Measurements from ENCODE around the gene TTC9C. TPM values are rescaled to one million over a fixed set of nuclear protein-coding genes. Genes with fewer than 3 reads are reported as not detected.
"Not testable (repeated sequence)": the region's sequence is repeated elsewhere in the genome, so short reads cannot be mapped to it uniquely, and the experiment has no call there.

TTC9C gene
- total RNA-seq, 1 donor from 2014 or later: 36.4 TPM

- DNase-seq (ENCODE audit: low spot score): no peak
- H3K27me3 Mint-ChIP-seq (ENCODE audit: insufficient read depth): no peaks in the 10 kb centered on the region
- H3K4me3 Mint-ChIP-seq: no peak overlapping the region
- intact Hi-C loops (cut with micrococcal nuclease): no loop called here
- H3K36me3 Mint-ChIP-seq (ENCODE audit: low read depth): peaks cover 73% of the 10 kb centered on the region
- H3K4me1 Mint-ChIP-seq (ENCODE audit: low read depth): peaks cover 77% of the 10 kb centered on the region
- H3K27ac Mint-ChIP-seq: peak overlapping the region; percentile 83
- H3K9me3 Mint-ChIP-seq: no peaks in the 10 kb centered on the region
Observed at GRCh38 chr11:62715150-62716130, 12.8 kb upstream of the TTC9C start.

GRCh38 chr11:62716206-62716605 lies 12.1 kb upstream of the TTC9C start:
- no peaks in the 10 kb centered on the region for H3K27me3 Mint-ChIP-seq (ENCODE audit: insufficient read depth)
- peaks cover 74% of the 10 kb centered on the region for H3K36me3 Mint-ChIP-seq (ENCODE audit: low read depth)
- no peaks in the 10 kb centered on the region for H3K9me3 Mint-ChIP-seq
- H3K27ac Mint-ChIP-seq: peak overlapping the region; percentile 61
- no peak overlapping the region for H3K4me3 Mint-ChIP-seq
- DNase-seq (ENCODE audit: low spot score): no peak
- H3K4me1 Mint-ChIP-seq (ENCODE audit: low read depth): peaks cover 77% of the 10 kb centered on the region
- intact Hi-C loops (cut with micrococcal nuclease): no loop called here

GRCh38 chr11:62716816-62717215 lies 11.5 kb upstream of the TTC9C start:
- no peaks in the 10 kb centered on the region for H3K27me3 Mint-ChIP-seq (ENCODE audit: insufficient read depth)
- H3K27ac Mint-ChIP-seq: peak overlapping the region; percentile 44
- peaks cover 83% of the 10 kb centered on the region for H3K4me1 Mint-ChIP-seq (ENCODE audit: low read depth)
- DNase-seq (ENCODE audit: low spot score): no peak
- H3K9me3 Mint-ChIP-seq: no peaks in the 10 kb centered on the region
- H3K4me3 Mint-ChIP-seq: no peak overlapping the region
- H3K36me3 Mint-ChIP-seq (ENCODE audit: low read depth): peaks cover 80% of the 10 kb centered on the region
- intact Hi-C loops (cut with micrococcal nuclease): no loop called here

GRCh38 chr11:62719302-62719978 lies 8.8 kb upstream of the TTC9C start:
- Mint-ChIP-seq H3K4me3 (no peak overlapping the region), H3K36me3 (ENCODE audit: low read depth) (peaks cover 84% of the 10 kb centered on the region), H3K9me3 (no peaks in the 10 kb centered on the region), H3K4me1 (ENCODE audit: low read depth) (peaks cover 84% of the 10 kb centered on the region), H3K27ac (peak overlapping the region; percentile 49), H3K27me3 (ENCODE audit: insufficient read depth) (no peaks in the 10 kb centered on the region)
- intact Hi-C loops (cut with micrococcal nuclease): no loop called here
- no peak for DNase-seq (ENCODE audit: low spot score)

DNA sequence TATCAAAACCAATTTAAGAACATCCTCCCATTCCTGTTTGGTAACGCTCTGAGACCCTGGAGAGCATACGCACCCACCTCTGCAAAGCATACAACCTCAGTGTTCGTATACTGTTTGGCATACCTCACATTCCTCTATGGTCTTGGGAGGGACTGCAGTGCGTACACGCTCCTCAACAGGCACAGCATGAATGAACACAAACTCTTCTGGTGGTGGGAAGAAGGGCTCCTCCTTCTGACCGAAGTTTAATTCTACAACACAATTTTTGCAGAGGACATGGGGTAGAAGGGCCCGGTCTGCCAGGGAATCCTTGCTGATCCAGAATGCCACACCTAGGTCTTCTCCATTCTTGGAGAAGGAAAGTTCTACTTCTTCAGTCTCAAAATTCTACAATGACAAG lies 6.3 kb upstream of the TTC9C start:
- Mint-ChIP-seq H3K27ac (peak overlapping the region; percentile 31), H3K4me3 (no peak overlapping the region)

GRCh38 chr11:62724171-62724570 lies 4.1 kb upstream of the TTC9C start:
- Mint-ChIP-seq H3K27me3 (ENCODE audit: insufficient read depth) (no peaks in the 10 kb centered on the region), H3K4me1 (ENCODE audit: low read depth) (peaks cover 61% of the 10 kb centered on the region), H3K9me3 (no peaks in the 10 kb centered on the region), H3K4me3 (peak overlapping the region; percentile 91), H3K27ac (peak overlapping the region; percentile 25), H3K36me3 (ENCODE audit: low read depth) (peaks cover 68% of the 10 kb centered on the region)
- intact Hi-C loops (cut with micrococcal nuclease): loop anchor here (1.0 kb wide), 1 partner anchor 11 kb away; no protein-coding TSS in a partner anchor
- DNase-seq (ENCODE audit: low spot score): no peak

More for the DNA sequence above, 6.3 kb upstream of the TTC9C start:
- Mint-ChIP-seq H3K36me3 (ENCODE audit: low read depth) (peaks cover 75% of the 10 kb centered on the region), H3K4me1 (ENCODE audit: low read depth) (peaks cover 73% of the 10 kb centered on the region), H3K27me3 (ENCODE audit: insufficient read depth) (no peaks in the 10 kb centered on the region), H3K9me3 (no peaks in the 10 kb centered on the region)
- no peak for DNase-seq (ENCODE audit: low spot score)
- intact Hi-C loops (cut with micrococcal nuclease): no loop called here

GRCh38 chr11:62725646-62726045 lies 2.6 kb upstream of the TTC9C start:
- Mint-ChIP-seq H3K4me3 (peak overlapping the region; percentile 91), H3K9me3 (no peaks in the 10 kb centered on the region), H3K4me1 (ENCODE audit: low read depth) (peaks cover 59% of the 10 kb centered on the region), H3K27me3 (ENCODE audit: insufficient read depth) (no peaks in the 10 kb centered on the region), H3K27ac (peak overlapping the region; percentile 80), H3K36me3 (ENCODE audit: low read depth) (peaks cover 55% of the 10 kb centered on the region)
- intact Hi-C loops (cut with micrococcal nuclease): loop anchor here (1.0 kb wide), 1 partner anchor 85 kb away; no protein-coding TSS in a partner anchor
- DNase-seq (ENCODE audit: low spot score): no peak

GRCh38 chr11:62726156-62726914 lies 2.0 kb upstream of the TTC9C start:
- Mint-ChIP-seq H3K27me3 (ENCODE audit: insufficient read depth) (no peaks in the 10 kb centered on the region), H3K4me3 (peak overlapping the region; percentile 91), H3K36me3 (ENCODE audit: low read depth) (peaks cover 51% of the 10 kb centered on the region), H3K9me3 (no peaks in the 10 kb centered on the region), H3K4me1 (ENCODE audit: low read depth) (peaks cover 53% of the 10 kb centered on the region), H3K27ac (peak overlapping the region; percentile 80)
- intact Hi-C loops (cut with micrococcal nuclease): no loop called here
- no peak for DNase-seq (ENCODE audit: low spot score)

DNA sequence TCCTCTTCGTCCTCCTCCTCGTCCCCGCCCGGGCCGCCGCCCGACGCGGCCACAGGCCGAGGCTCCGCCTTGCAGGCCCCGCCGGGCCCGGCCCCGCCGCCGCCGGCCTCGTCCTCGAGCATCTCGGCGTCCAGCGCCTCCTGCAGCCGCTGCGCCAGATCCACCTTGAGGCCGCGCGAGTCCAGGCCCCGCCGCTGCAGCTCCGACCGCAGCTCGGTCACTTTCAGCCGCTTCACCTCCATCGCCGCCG lies 1.4 kb upstream of the TTC9C start:
- Mint-ChIP-seq H3K36me3 (ENCODE audit: low read depth) (peaks cover 46% of the 10 kb centered on the region), H3K4me1 (ENCODE audit: low read depth) (peaks cover 48% of the 10 kb centered on the region), H3K4me3 (peak overlapping the region; percentile 91), H3K27ac (peak overlapping the region; percentile 99), H3K27me3 (ENCODE audit: insufficient read depth) (no peaks in the 10 kb centered on the region), H3K9me3 (no peaks in the 10 kb centered on the region)
- no peak for DNase-seq (ENCODE audit: low spot score)
- intact Hi-C loops (cut with micrococcal nuclease): loop anchor here (1.0 kb wide), 10 partner anchors 18 to 136 kb away; partner anchors contain the start of genes C11orf98, CSKMT, GANAB and MTA2

DNA sequence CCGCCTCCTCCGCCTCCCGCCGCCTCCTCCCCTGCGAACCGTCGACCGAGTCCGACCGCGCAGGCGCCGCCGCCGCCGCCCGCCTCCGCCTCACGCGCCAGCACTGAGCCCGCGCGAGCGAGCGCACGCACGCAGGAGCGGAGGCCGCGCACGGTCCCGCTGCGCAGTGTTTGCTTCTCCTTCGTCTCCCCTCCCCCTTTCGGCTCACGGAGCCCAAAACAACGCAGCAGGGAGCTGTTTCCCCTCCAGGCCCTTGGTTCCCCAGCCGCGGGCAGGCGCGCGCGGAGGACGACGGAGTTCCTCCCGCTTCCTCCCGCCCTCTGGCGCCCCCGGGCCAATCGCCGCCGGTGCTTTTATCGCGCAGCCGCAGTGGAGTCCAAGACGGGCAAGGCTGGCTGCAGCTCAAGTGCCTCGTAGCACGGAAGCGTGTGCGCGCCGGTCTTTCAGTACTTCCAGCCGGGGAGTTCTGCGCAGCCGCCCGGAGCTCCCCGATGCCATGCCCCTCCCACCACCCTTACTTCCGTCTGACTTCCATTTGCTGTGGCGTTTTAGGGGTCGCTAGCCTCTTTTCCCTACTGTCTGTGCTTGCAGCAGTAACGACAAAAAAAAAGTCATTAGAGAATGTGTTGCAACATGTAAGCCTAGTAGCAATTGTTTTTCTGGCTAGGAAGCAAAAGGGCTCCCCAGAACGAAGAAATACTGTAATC lies 968 bp upstream of the TTC9C start, which contains the start of gene HNRNPUL2:
Gene HNRNPUL2 (minus strand): TSS at position 293 of the 707 bp plus-strand sequence. CDS start 301 bp downstream, outside the sequence.
- peaks cover 41% of the 10 kb centered on the region for H3K36me3 Mint-ChIP-seq (ENCODE audit: low read depth)
- H3K9me3 Mint-ChIP-seq: no peaks in the 10 kb centered on the region
- H3K4me1 Mint-ChIP-seq (ENCODE audit: low read depth): peaks cover 43% of the 10 kb centered on the region
- H3K27me3 Mint-ChIP-seq (ENCODE audit: insufficient read depth): no peaks in the 10 kb centered on the region
- intact Hi-C loops (cut with micrococcal nuclease): loop anchor here (1.0 kb wide), 10 partner anchors 18 to 136 kb away; partner anchors contain the start of genes C11orf98, CSKMT, GANAB and MTA2
- peak within 1 kb of the TSS; percentile 91 for H3K4me3 Mint-ChIP-seq
- DNase-seq (ENCODE audit: low spot score): peak; percentile 99
- H3K27ac Mint-ChIP-seq: peak within 1 kb of the TSS; percentile 99

- peaks cover 39% of the 10 kb centered on the region for H3K4me1 Mint-ChIP-seq (ENCODE audit: low read depth)
- no peaks in the 10 kb centered on the region for H3K27me3 Mint-ChIP-seq (ENCODE audit: insufficient read depth)
- intact Hi-C loops (cut with micrococcal nuclease): loop anchor here (1.0 to 2.0 kb wide), 16 partner anchors 19 to 153 kb away; partner anchors contain the start of genes C11orf98, CSKMT, GANAB and MTA2
- peak; percentile 86 for DNase-seq (ENCODE audit: low spot score)
- peaks cover 37% of the 10 kb centered on the region for H3K36me3 Mint-ChIP-seq (ENCODE audit: low read depth)
- H3K9me3 Mint-ChIP-seq: no peaks in the 10 kb centered on the region
- H3K4me3 Mint-ChIP-seq: peak overlapping the region; percentile 91
- peak overlapping the region; percentile 99 for H3K27ac Mint-ChIP-seq
Observed at GRCh38 chr11:62727872-62728170, 465 bp upstream of the TTC9C start.

DNA sequence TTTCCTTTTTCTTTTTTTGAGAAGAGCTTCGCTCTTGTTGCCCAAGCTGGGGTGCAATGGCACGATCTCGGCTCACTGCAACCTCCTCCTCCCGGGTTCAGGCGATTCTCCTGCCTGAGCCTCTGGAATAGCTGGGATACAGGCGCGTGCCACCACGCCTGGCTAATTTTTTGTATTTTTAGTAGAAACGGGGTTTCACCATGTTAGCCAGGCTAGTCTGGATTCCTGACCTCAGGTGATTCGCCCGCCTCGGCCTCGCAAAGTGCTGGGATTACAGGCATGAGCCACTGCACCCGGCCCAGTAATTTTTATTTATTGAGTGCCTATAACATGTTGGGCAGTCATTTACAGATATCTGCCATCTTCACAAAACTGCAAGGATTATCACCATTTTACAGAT lies 1.8 kb downstream of the TTC9C start:
- peak overlapping the region; percentile 91 for H3K4me3 Mint-ChIP-seq
- H3K27ac Mint-ChIP-seq; intact Hi-C loops (cut with micrococcal nuclease); H3K27me3 Mint-ChIP-seq (ENCODE audit: insufficient read depth); DNase-seq (ENCODE audit: low spot score); H3K9me3 Mint-ChIP-seq: not testable (repeated sequence)
- H3K4me1 Mint-ChIP-seq (ENCODE audit: low read depth): peaks cover 23% of the 10 kb centered on the region
- peaks cover 25% of the 10 kb centered on the region for H3K36me3 Mint-ChIP-seq (ENCODE audit: low read depth)

All from activated T-helper 1 cell treated with anti-CD3 and anti-CD28 coated beads, Interleukin-12 subunit alpha, Interleukin-12 subunit beta, Interleukin-2, Interleukin-4 antibody, amounts not matched to agents 30 ng/mL and 10 ng/mL and 1 ng/mL, durations not matched to agents 14 hours and 24 hours and 36 hours (primary cell).